Duodenal mucosa (tissue), 2 donors: ENCODE data around the gene KDM7A.
"Not testable (repeated sequence)": the region's sequence is repeated elsewhere in the genome, so short reads cannot be mapped to it uniquely, and the experiment has no call there.

ENCODE experiments used
- H3K27ac ChIP-seq: one replicate; pipeline ENCODE4 v1.7.0; 2013; ENCODE audit warnings: low read depth, low read length
- H3K27me3 ChIP-seq, 2 donors: one replicate each; pipeline ENCODE4 v1.7.0; 2013; ENCODE audit warnings: low read length in 2 of 2, control low read depth in 1 of 2; ENCODE audit not compliant: insufficient read depth in 2 of 2, control insufficient read depth in 1 of 2
- H3K36me3 ChIP-seq, 2 donors: one replicate each; pipeline ENCODE4 v1.7.0; 2013; ENCODE audit warnings: low read length in 2 of 2, control low read depth in 1 of 2; ENCODE audit not compliant: insufficient read depth in 2 of 2, control insufficient read depth in 1 of 2
- H3K4me1 ChIP-seq, 2 donors: one replicate each; pipeline ENCODE4 v1.7.0; 2013; ENCODE audit warnings: low read length in 2 of 2, control low read depth in 1 of 2; ENCODE audit not compliant: insufficient read depth in 2 of 2, control insufficient read depth in 1 of 2
- H3K4me3 ChIP-seq, 2 donors: one replicate each; pipeline ENCODE4 v1.7.0; 2013; ENCODE audit warnings: low read length in 2 of 2, low read depth in 1 of 2
- H3K9ac ChIP-seq, 2 donors: one replicate each; pipeline ENCODE4 v1.7.0; 2013; ENCODE audit warnings: low read length in 2 of 2, low read depth in 1 of 2
- H3K9me3 ChIP-seq, 2 donors: one replicate each; pipeline ENCODE4 v1.7.0; 2013; ENCODE audit warnings: low read length in 2 of 2, control low read depth in 1 of 2; ENCODE audit not compliant: control insufficient read depth in 1 of 2

The KDM7A gene

DNA sequence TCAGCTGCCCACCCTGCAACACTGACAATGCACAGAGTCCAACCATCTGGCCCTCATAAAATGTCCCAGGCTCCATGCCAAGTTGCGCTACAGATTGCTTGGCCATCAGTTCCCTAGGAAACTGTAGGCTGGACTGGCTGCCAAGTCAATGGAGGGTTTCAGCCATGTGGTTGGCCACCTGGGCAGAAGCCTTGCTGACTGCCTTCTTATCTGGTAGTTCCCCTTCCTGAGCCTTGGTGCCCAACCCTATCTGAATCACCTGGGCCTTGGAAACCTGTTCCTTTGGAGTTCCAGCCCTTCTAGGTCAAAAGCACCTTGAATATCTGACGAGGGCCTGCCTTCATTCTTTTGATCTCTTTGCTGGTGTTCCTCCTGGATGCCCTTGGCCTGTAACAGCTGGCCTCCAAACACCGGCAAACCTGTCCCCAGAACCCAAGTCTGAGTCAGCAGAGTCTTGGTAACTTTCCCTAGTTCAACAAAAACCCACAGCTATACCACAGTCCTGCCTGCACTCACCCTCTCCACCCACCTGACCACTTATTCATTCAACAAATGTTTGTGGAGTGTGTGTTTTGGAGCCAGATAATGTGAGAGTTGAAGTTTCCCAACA lies 37.4 kb upstream of the KDM7A start:
- H3K9me3 ChIP-seq = peaks cover 0 to 4% of the 10 kb centered on the region in 2 donors
- H3K36me3 ChIP-seq = no peaks in the 10 kb centered on the region
- H3K27me3 ChIP-seq = no peaks in the 10 kb centered on the region
- H3K27ac ChIP-seq = peak overlapping the region; percentile 46
- H3K9ac ChIP-seq = peak overlapping the region in 1 of 2 donors; percentile 14
- H3K4me3 ChIP-seq = no peak overlapping the region
- H3K4me1 ChIP-seq = peaks cover 24 to 33% of the 10 kb centered on the region in 2 donors

DNA sequence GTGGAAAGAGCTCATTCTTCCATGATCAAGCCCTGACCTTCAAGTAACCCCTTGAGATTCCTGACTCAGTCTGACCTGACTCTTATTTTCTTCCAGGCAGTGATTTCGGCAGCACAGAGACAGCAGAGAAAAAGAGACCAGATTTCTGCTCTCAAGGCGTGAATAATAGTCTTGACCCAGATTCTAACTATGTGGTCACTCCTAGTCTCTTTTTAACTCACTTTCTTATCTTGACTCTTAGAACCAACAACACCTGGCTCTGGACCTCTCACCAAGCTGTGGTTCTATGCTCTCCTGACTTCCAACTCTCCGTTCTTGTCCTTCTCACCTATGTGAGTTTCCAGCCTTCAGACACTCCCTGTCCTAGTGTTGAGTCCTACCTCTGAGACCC lies 36.9 kb upstream of the KDM7A start:
- H3K27me3 ChIP-seq = no peaks in the 10 kb centered on the region
- H3K27ac ChIP-seq = no peak overlapping the region
- H3K9ac ChIP-seq = no peak overlapping the region
- peaks cover 0 to 4% of the 10 kb centered on the region in 2 donors for H3K9me3 ChIP-seq
- no peak overlapping the region for H3K4me3 ChIP-seq
- H3K4me1 ChIP-seq = peaks cover 24 to 33% of the 10 kb centered on the region in 2 donors
- no peaks in the 10 kb centered on the region for H3K36me3 ChIP-seq

DNA sequence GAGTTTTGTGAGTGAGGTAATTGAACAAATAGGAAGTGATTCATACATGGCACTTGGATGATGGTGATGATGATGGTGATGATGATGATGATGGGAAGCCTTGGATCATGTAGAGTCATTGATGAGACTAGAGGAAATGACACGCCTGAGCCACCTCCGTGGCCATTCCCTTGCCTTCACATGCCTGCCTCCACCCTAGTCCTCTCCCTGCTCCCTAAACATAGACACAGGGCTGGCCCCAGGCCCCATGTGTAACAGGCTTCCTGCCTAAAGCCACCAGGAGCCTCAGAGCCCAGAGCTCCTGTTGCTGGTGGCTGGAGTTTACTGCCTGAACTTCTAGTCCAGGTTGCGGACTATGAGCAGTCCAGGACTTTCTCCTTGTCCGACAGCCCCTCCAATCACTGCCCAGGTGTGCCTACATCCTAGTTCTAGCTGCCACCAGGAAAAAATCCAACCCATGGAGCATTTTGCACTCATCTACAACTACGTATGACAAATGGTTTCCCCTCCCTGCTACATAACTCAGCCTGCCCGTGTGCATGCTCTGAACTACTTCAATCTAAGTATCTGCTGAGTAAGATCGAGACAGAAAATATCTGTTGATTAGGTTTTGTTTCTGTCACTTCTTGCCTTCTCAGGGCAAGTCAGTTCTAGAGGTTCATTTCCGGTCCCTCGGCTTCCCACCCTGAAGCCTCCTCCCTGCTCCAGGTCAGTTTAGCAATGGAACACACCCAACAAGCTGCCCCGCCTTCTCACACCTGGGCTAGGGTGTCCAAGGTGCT lies 35.5 kb upstream of the KDM7A start:
- H3K27ac ChIP-seq = no peak overlapping the region
- peak overlapping the region in 1 of 2 donors; percentile 13 for H3K9ac ChIP-seq
- no peaks in the 10 kb centered on the region for H3K27me3 ChIP-seq
- H3K4me1 ChIP-seq = peaks cover 24 to 33% of the 10 kb centered on the region in 2 donors
- no peaks in the 10 kb centered on the region for H3K36me3 ChIP-seq
- H3K4me3 ChIP-seq = no peak overlapping the region
- H3K9me3 ChIP-seq = no peaks in the 10 kb centered on the region

DNA sequence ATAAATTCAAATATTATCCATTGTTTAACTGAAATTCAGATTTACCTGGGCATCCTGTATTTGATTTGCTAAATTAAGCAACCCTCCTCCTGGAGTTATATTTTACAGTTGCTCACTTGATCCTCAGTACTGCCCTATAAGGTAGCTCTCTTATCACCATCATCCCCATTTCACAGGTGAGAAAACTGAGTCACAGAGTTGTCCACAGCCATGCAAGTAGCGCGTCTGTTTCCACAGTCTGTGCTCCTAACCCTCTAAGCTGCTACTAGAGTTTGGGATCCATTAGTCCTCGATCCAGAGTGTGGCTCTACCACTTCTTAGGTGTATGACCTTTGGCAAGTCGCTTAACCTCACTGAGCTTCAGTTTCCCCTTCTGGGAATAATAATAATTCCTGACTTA lies 34.9 kb upstream of the KDM7A start:
- no peaks in the 10 kb centered on the region for H3K9me3 ChIP-seq
- no peaks in the 10 kb centered on the region for H3K36me3 ChIP-seq
- H3K27ac ChIP-seq = no peak overlapping the region
- H3K27me3 ChIP-seq = no peaks in the 10 kb centered on the region
- peak overlapping the region in 1 of 2 donors; percentile 12 for H3K9ac ChIP-seq
- no peak overlapping the region for H3K4me3 ChIP-seq
- peaks cover 24 to 33% of the 10 kb centered on the region in 2 donors for H3K4me1 ChIP-seq

- H3K4me1 ChIP-seq = peaks cover 22 to 32% of the 10 kb centered on the region in 2 donors
- no peaks in the 10 kb centered on the region for H3K9me3 ChIP-seq
- H3K9ac ChIP-seq = no peak overlapping the region
- H3K27me3 ChIP-seq = no peaks in the 10 kb centered on the region
- no peak overlapping the region for H3K27ac ChIP-seq
- H3K4me3 ChIP-seq = no peak overlapping the region
- H3K36me3 ChIP-seq = no peaks in the 10 kb centered on the region
These were observed 33.3 kb upstream of the KDM7A start for GRCh38 chr7:140209866-140210609.

DNA sequence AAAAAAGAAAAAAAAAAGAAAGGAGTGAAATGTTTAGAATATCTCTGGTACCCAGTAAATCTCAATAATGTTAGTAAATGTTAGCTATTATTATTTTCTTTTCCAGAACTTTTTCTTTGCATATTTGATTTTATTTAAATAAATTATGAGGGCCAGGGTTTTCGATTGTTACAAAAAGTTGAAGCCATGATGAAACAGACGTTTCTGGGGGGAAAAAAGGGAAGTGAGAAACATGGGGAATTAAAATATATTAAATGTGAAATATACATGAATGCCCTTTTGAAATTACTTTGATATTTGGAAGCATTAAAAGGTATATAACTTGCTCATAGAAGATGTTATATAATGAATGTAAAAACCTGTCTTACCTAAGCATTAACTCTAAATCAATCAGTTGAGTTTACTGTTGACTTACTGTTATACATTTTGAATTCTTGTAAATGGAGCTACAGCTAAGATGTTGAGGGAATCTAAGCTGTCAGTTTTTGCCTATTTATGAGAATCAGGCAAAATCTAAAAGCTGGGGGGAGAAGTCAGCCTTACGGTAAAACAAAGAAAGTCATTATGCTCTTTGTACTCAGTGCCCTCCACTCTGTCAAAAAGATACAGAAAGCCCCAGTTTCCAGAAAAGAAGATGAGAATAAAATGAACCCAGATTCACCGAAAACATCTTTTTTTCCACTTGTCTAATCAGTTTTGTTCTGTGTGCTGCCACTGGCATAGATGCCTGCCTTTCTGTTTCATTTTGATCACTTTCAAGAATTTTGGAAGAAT lies 30.0 kb upstream of the KDM7A start:
- H3K27ac ChIP-seq = no peak overlapping the region
- H3K9ac ChIP-seq = no peak overlapping the region
- peaks cover 0 to 10% of the 10 kb centered on the region in 2 donors for H3K4me1 ChIP-seq
- no peaks in the 10 kb centered on the region for H3K27me3 ChIP-seq
- H3K9me3 ChIP-seq = no peaks in the 10 kb centered on the region
- no peak overlapping the region for H3K4me3 ChIP-seq
- H3K36me3 ChIP-seq = no peaks in the 10 kb centered on the region

DNA sequence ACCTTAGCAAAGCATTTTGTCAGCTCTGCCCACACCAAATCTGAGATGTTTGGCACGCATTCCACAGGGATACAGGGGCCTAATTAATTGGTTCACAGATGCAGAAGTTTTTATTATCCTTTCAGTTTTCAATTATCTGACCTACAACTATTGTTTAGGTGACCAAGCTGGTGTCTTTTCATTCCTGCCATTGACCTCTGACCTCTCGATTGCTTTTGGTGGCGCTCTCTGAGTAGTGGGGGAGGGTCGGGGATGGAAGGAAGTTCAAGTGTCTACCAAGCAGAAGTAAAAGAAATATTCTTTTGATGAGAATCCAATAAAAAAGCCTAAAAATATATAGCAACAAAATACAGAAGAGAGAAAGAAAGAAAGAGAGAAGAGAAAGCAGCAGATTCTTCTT lies 28.8 kb upstream of the KDM7A start:
- Histone ChIP-seq H3K4me1 (peaks cover 0 to 7% of the 10 kb centered on the region in 2 donors), H3K27me3 (no peaks in the 10 kb centered on the region), H3K9me3 (no peaks in the 10 kb centered on the region), H3K4me3 (no peak overlapping the region), H3K9ac (no peak overlapping the region), H3K36me3 (no peaks in the 10 kb centered on the region), H3K27ac (no peak overlapping the region)

DNA sequence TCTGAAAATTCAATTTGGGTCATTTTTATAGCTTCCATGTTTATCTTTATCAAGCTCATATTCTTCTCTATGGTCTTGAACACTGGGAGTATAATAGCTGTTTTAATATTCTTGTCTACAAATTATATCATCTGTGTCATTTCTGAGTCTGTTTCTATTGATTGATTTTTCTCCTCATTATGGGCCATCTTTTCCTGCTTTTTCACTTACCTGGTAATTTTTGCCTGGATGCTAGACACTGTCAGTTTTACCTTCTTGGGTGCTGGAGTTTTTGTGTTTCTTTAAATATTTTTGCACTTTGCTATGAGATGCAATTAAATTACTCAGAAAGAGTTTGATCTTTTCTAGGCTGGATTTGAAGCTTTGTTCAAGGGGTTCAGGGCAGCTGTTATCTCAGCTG lies 26.8 kb upstream of the KDM7A start:
- no peak overlapping the region for H3K27ac ChIP-seq
- H3K36me3 ChIP-seq = no peaks in the 10 kb centered on the region
- H3K27me3 ChIP-seq = no peaks in the 10 kb centered on the region
- H3K4me1 ChIP-seq = no peaks in the 10 kb centered on the region
- no peak overlapping the region for H3K4me3 ChIP-seq
- H3K9me3 ChIP-seq = no peaks in the 10 kb centered on the region
- H3K9ac ChIP-seq = no peak overlapping the region

- not testable (repeated sequence) for H3K27ac ChIP-seq, H3K27me3 ChIP-seq, H3K9ac ChIP-seq
These were observed 26.2 kb upstream of the KDM7A start for GRCh38 chr7:140202942-140203341.

More at GRCh38 chr7:140202942-140203341, 26.2 kb upstream of the KDM7A start:
- not testable (repeated sequence) for H3K36me3 ChIP-seq, H3K4me1 ChIP-seq, H3K9me3 ChIP-seq, H3K4me3 ChIP-seq
